H9 (cell line): ENCODE measurements around the gene GSK3A. TPM values are rescaled to one million over a fixed set of nuclear protein-coding genes. Genes with fewer than 3 reads are reported as not detected.
"Not testable (repeated sequence)": the region's sequence is repeated elsewhere in the genome, so short reads cannot be mapped to it uniquely, and the experiment has no call there.

Experiments used
- DNase-seq: peaks from one replicate; pipeline ENCODE4 v3.0.0-alpha.2; 2017
- H2AFZ ChIP-seq: one replicate; pipeline ENCODE4 v1.6.1; 2013; ENCODE audit warnings: mild to moderate bottlenecking, low read length, control low read depth, moderate library complexity
- H2AK5ac ChIP-seq: 2 replicates; pipeline ENCODE4 v1.6.1; 2013; ENCODE audit warnings: low read length, control low read depth, mixed read lengths; ENCODE audit not compliant: insufficient read length
- H2BK120ac ChIP-seq: one replicate; pipeline ENCODE4 v1.6.1; 2013; ENCODE audit warnings: low read depth, mild to moderate bottlenecking, low read length, control low read depth, inconsistent platforms; ENCODE audit not compliant: poor library complexity, severe bottlenecking
- H2BK12ac ChIP-seq: 2 replicates; pipeline ENCODE4 v1.6.1; 2013; ENCODE audit warnings: low read length, control low read depth, mixed read lengths, low read depth; ENCODE audit not compliant: insufficient read length
- H2BK15ac ChIP-seq: 2 replicates; pipeline ENCODE4 v1.6.1; 2013; ENCODE audit warnings: low read depth, low read length, control low read depth
- H2BK20ac ChIP-seq: one replicate; pipeline ENCODE4 v1.6.1; 2013; ENCODE audit warnings: low read depth, mild to moderate bottlenecking, low read length, control low read depth, inconsistent platforms; ENCODE audit not compliant: poor library complexity, severe bottlenecking
- H2BK5ac ChIP-seq: 2 replicates; pipeline ENCODE4 v1.6.1; 2013; ENCODE audit warnings: low read length, control low read depth, mixed read lengths; ENCODE audit not compliant: insufficient read length
- H3K14ac ChIP-seq: 2 replicates; pipeline ENCODE4 v1.6.1; 2013; ENCODE audit warnings: low read length, control low read depth; ENCODE audit not compliant: insufficient read depth
- H3K18ac ChIP-seq: 2 replicates; pipeline ENCODE4 v1.6.1; 2013; ENCODE audit warnings: low read depth, mild to moderate bottlenecking, mixed read lengths, low read length, control low read depth; ENCODE audit not compliant: insufficient read length
- H3K23ac ChIP-seq: 2 replicates; pipeline ENCODE4 v1.6.1; 2013; ENCODE audit warnings: low read length, control low read depth, mixed read lengths, low read depth; ENCODE audit not compliant: insufficient read length
- H3K23me2 ChIP-seq: 2 replicates; pipeline ENCODE4 v1.6.1; 2013; ENCODE audit warnings: low read depth, mild to moderate bottlenecking, mixed read lengths, low read length, control low read depth; ENCODE audit not compliant: insufficient read length, poor library complexity, severe bottlenecking
- H3K27ac ChIP-seq: 2 replicates; pipeline ENCODE4 v1.5.1; 2013; ENCODE audit warnings: low read length, control low read depth, mixed read lengths, low read depth; ENCODE audit not compliant: insufficient read length
- H3K27me3 ChIP-seq: 2 replicates; pipeline ENCODE4 v1.6.1; 2013; ENCODE audit warnings: low read length, control low read depth, inconsistent platforms; ENCODE audit not compliant: insufficient read depth
- H3K4ac ChIP-seq: 2 replicates; pipeline ENCODE4 v1.6.1; 2013; ENCODE audit warnings: low read depth, mild to moderate bottlenecking, control low read depth, inconsistent platforms, low read length, moderate library complexity
- H3K4me1 ChIP-seq: 2 replicates; pipeline ENCODE4 v1.6.1; 2013; ENCODE audit warnings: low read length, control low read depth, inconsistent platforms; ENCODE audit not compliant: insufficient read depth
- H3K4me2 ChIP-seq: 2 replicates; pipeline ENCODE4 v1.6.1; 2013; ENCODE audit warnings: low read length, control low read depth, mixed read lengths; ENCODE audit not compliant: insufficient read length, insufficient read depth
- H3K56ac ChIP-seq: 2 replicates; pipeline ENCODE4 v1.6.1; 2013; ENCODE audit warnings: low read depth, mild to moderate bottlenecking, mixed read lengths, low read length, control low read depth; ENCODE audit not compliant: insufficient read length
- H3K79me1 ChIP-seq: 2 replicates; pipeline ENCODE4 v1.6.1; 2013; ENCODE audit warnings: low read depth, mild to moderate bottlenecking, moderate library complexity, low read length, control low read depth, inconsistent platforms; ENCODE audit not compliant: insufficient read depth, poor library complexity, severe bottlenecking
- H3K79me2 ChIP-seq: 2 replicates; pipeline ENCODE4 v1.6.1; 2013; ENCODE audit warnings: low read length, control low read depth, inconsistent platforms; ENCODE audit not compliant: insufficient read depth
- H3K9ac ChIP-seq: 2 replicates; pipeline ENCODE4 v1.6.1; 2013; ENCODE audit warnings: low read length, control low read depth, mixed read lengths; ENCODE audit not compliant: insufficient read length; ENCODE audit errors: extremely low read depth
- H3K9me3 ChIP-seq: one replicate; pipeline ENCODE4 v1.6.1; 2013; ENCODE audit warnings: low read depth, low read length, inconsistent platforms; ENCODE audit not compliant: control insufficient read depth
- H3T11ph ChIP-seq: one replicate; pipeline ENCODE4 v1.6.1; 2013; ENCODE audit warnings: mild to moderate bottlenecking, low read length, control low read depth, inconsistent platforms
- H4K20me1 ChIP-seq: one replicate; pipeline ENCODE4 v1.6.1; 2013; ENCODE audit not compliant: control insufficient read depth, insufficient read length, insufficient read depth
- H4K5ac ChIP-seq: 2 replicates; pipeline ENCODE4 v1.6.1; 2013; ENCODE audit warnings: low read depth, mild to moderate bottlenecking, mixed read lengths, low read length, control low read depth; ENCODE audit not compliant: insufficient read length
- H4K8ac ChIP-seq: replicated peaks from 2 replicates; pipeline ENCODE4 v1.6.1; 2013; ENCODE audit warnings: low read length, control low read depth, mixed read lengths, low read depth; ENCODE audit not compliant: insufficient read length
- H4K91ac ChIP-seq: 2 replicates; pipeline ENCODE4 v1.6.1; 2013; ENCODE audit warnings: low read depth, mild to moderate bottlenecking, moderate library complexity, mixed read lengths, low read length, control low read depth; ENCODE audit not compliant: insufficient read length
- H3K27ac Mint-ChIP-seq, 3 experiments: 2 replicates in 2 of 3; 3 replicates in 1 of 3; pipeline ENCODE4 v1.8.0; 2020 to 2021; ENCODE audit warnings: mixed read lengths in 3 of 3, mild to moderate bottlenecking in 1 of 3, moderate library complexity in 1 of 3
- H3K27me3 Mint-ChIP-seq: 2 replicates; pipeline ENCODE4 v1.8.0; 2021; ENCODE audit warnings: low read depth, mild to moderate bottlenecking, moderate library complexity, mixed read lengths
- H3K36me3 Mint-ChIP-seq, 3 experiments: 2 replicates in 2 of 3; 3 replicates in 1 of 3; pipeline ENCODE4 v1.8.0; 2020 to 2021; ENCODE audit warnings: low read depth in 3 of 3, mixed read lengths in 3 of 3; ENCODE audit not compliant: insufficient read depth in 1 of 3
- H3K4me1 Mint-ChIP-seq, 2 experiments: 2 replicates each; pipeline ENCODE4 v1.8.0; 2020; ENCODE audit warnings: mixed read lengths in 2 of 2
- H3K4me3 Mint-ChIP-seq, 2 experiments: 2 replicates in 1 of 2; 3 replicates in 1 of 2; pipeline ENCODE4 v1.8.0; 2020 to 2021; ENCODE audit warnings: mild to moderate bottlenecking in 2 of 2, mixed read lengths in 2 of 2, moderate library complexity in 1 of 2
- H3K9me3 Mint-ChIP-seq, 2 experiments: 2 replicates in 1 of 2; 3 replicates in 1 of 2; pipeline ENCODE4 v1.8.0; 2020; ENCODE audit warnings: mild to moderate bottlenecking in 2 of 2, mixed read lengths in 2 of 2, moderate library complexity in 1 of 2
- WGBS: extraction: QIAGEN DNeasy Blood & Tissue Kit; methylation state at CpG from one replicate; pipeline ENCODE4 v1.1.7; 2013; ENCODE audit warnings: missing lambda C conversion rate, low lambda C conversion rate, mixed read lengths; ENCODE audit not compliant: insufficient read length; ENCODE audit errors: extremely low coverage; 5-methylcytosine and 5-hydroxymethylcytosine counted together
- total RNA-seq: library from RNA; stranded (reverse); gene quantifications from 2 replicates; pipeline ENCODE4 v1.2.1, GENCODE V29; 2021
- TF ChIP-seq, protein P1 (sequence below): fragments of 200-600 bp; sonication (generic); conservative IDR thresholded peaks from 3 replicates; pipeline ENCODE4 v1.8.0; 2021; ENCODE audit warnings: antibody characterized with exemption, mild to moderate bottlenecking

GSK3A gene
- total RNA-seq, 1 experiment from 2014 or later = 52.4 TPM

- Mint-ChIP-seq H3K9me3 (no peaks in the 10 kb centered on the region), H3K36me3 (no peaks in the 10 kb centered on the region; a peak in 1 of 7 replicates), H3K4me1 (peaks cover under 1 to 3% of the 10 kb centered on the region in 2 experiments), H3K27me3 (peaks cover 27% of the 10 kb centered on the region), H3K4me3 (no peak overlapping the region), H3K27ac (no peak overlapping the region)
- no peak for DNase-seq
- Histone ChIP-seq H2BK12ac (no peak overlapping the region), H3K9me3 (no peaks in the 10 kb centered on the region), H3K27me3 (no peaks in the 10 kb centered on the region), H3K9ac (no peak overlapping the region), H3K56ac (no peak overlapping the region), H3K23me2 (no peaks in the 10 kb centered on the region), H3T11ph (no peak overlapping the region), H3K27ac (no peak overlapping the region), H3K4me2 (no peak overlapping the region), H3K79me1 (no peaks in the 10 kb centered on the region), H2BK5ac (no peak overlapping the region), H3K4ac (no peak overlapping the region), H4K91ac (no peak overlapping the region), H3K14ac (no peak overlapping the region), H2BK120ac (no peak overlapping the region), H2AFZ (no peak overlapping the region), H2BK20ac (no peak overlapping the region), H3K79me2 (no peaks in the 10 kb centered on the region), H3K18ac (no peak overlapping the region), H3K23ac (no peak overlapping the region), H4K20me1 (no peaks in the 10 kb centered on the region), H2BK15ac (no peak overlapping the region), H4K5ac (no peak overlapping the region), H3K4me1 (no peaks in the 10 kb centered on the region), H2AK5ac (no peak overlapping the region), H4K8ac (no peak overlapping the region)
- TF ChIP-seq, protein P1, sequence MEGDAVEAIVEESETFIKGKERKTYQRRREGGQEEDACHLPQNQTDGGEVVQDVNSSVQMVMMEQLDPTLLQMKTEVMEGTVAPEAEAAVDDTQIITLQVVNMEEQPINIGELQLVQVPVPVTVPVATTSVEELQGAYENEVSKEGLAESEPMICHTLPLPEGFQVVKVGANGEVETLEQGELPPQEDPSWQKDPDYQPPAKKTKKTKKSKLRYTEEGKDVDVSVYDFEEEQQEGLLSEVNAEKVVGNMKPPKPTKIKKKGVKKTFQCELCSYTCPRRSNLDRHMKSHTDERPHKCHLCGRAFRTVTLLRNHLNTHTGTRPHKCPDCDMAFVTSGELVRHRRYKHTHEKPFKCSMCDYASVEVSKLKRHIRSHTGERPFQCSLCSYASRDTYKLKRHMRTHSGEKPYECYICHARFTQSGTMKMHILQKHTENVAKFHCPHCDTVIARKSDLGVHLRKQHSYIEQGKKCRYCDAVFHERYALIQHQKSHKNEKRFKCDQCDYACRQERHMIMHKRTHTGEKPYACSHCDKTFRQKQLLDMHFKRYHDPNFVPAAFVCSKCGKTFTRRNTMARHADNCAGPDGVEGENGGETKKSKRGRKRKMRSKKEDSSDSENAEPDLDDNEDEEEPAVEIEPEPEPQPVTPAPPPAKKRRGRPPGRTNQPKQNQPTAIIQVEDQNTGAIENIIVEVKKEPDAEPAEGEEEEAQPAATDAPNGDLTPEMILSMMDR = no peak
- no CpG with 5 or more reads among the region's 3 CpGs for WGBS
Observed at GRCh38 chr19:42261763-42262162, 19.4 kb upstream of the GSK3A start.

DNA sequence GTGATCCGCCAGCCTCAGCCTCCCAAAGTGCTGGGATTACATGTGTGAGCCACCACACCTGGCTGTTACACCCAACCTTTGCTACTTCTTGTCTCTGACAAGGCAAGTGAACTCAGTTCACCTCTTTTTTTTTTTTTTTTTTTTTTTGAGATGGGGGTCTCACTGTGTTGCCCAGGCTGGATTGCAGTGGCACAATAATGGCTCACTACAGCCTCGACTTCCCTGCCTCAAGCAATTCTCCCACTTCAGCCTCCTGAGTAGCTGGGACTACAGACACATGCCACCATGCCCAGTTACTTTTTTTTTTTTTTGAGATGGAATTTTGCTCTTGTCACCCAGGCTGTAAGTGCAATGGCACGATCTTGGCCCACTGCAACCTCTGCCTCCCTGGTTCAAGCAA lies 15.4 kb upstream of the GSK3A start:
- H3K79me2 ChIP-seq, H2BK5ac ChIP-seq, H3K27ac ChIP-seq, H3K18ac ChIP-seq, H3K79me1 ChIP-seq, H3K23ac ChIP-seq, H3T11ph ChIP-seq, H4K8ac ChIP-seq, H3K9ac ChIP-seq, H3K27ac Mint-ChIP-seq, H3K9me3 ChIP-seq, H3K27me3 ChIP-seq, H4K20me1 ChIP-seq, H2BK120ac ChIP-seq, H3K14ac ChIP-seq, H4K5ac ChIP-seq, H3K9me3 Mint-ChIP-seq, DNase-seq, H3K4me3 Mint-ChIP-seq, H2AFZ ChIP-seq, H2BK12ac ChIP-seq, H3K4me1 ChIP-seq, H3K4ac ChIP-seq, H3K56ac ChIP-seq, H3K4me2 ChIP-seq, H2BK20ac ChIP-seq, H2BK15ac ChIP-seq, H4K91ac ChIP-seq, H3K36me3 Mint-ChIP-seq, H2AK5ac ChIP-seq, H3K23me2 ChIP-seq: not testable (repeated sequence)
- WGBS = no CpG with 5 or more reads among the region's 3 CpGs
- Mint-ChIP-seq H3K4me1 (peaks cover 10 to 16% of the 10 kb centered on the region in 2 experiments), H3K27me3 (peaks cover 28% of the 10 kb centered on the region)
